HG03060 (cell line): ENCODE data around the gene ACYP2.
"Not testable (repeated sequence)": the region's sequence is repeated elsewhere in the genome, so short reads cannot be mapped to it uniquely, and the experiment has no call there.

Source experiments
- ATAC-seq: cut with Tn5 transposase; IDR thresholded peaks from one replicate; pipeline ENCODE4 v1.9.1; 2021; ENCODE audit warnings: low read depth, moderate number of reproducible peaks; ENCODE audit not compliant: unreplicated experiment

ACYP2 gene

DNA sequence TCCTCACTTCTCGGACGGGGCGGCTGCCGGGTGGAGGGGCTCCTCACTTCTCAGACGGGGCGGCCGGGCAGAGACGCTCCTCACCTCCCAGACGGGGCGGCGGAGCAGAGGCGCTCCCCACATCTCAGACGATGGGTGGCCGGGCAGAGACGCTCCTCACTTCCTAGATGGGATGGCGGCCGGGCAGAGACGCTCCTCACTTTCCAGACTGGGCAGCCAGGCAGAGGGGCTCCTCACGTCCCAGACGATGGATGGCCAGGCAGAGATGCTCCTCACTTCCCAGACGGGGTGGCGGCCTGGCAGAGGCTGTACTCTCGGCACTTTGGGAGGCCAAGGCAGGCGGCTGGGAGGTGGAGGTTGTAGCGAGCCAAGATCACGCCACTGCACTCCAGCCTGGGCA, 19.3 kb upstream of the ACYP2 start:
- ATAC-seq, result not testable (repeated sequence)

DNA sequence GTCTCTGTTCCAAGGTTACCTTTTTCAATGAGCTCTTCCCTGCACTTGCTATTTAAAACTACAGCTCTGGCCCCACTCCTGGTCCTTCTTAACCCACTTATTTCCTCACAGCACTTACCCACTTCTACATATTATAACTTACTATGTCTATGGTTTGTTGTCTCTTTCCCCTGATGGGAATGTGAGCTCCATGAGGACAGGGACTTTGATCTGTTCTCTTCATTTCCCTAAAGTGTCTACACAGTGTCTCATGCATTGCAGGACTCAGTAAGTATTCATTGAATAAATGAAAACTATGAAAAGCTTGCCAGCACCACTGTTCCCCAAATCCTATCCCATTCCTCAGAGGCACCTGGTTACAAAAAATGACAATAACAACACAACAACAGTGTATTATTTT, 18.3 kb upstream of the ACYP2 start:
- no peak for ATAC-seq

DNA sequence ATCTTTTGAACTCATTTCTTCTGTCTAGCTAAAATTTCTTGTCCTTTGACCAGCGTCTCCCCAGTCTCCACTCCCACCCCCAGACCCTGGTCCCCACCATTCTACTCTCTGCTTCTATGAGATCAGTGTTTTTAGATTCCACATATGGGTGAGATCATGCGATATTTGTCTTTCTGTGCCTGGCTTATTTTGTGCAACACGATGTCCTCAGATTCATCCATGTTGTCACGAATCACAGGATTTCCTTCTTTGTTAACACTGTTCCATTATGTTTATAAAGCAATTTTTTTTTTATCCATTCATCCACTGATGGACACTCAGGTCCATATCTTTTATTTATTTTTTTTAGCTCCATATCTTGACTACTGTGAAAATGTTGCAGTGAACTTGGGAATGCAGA, 16.0 kb upstream of the ACYP2 start:
- no peak for ATAC-seq

DNA sequence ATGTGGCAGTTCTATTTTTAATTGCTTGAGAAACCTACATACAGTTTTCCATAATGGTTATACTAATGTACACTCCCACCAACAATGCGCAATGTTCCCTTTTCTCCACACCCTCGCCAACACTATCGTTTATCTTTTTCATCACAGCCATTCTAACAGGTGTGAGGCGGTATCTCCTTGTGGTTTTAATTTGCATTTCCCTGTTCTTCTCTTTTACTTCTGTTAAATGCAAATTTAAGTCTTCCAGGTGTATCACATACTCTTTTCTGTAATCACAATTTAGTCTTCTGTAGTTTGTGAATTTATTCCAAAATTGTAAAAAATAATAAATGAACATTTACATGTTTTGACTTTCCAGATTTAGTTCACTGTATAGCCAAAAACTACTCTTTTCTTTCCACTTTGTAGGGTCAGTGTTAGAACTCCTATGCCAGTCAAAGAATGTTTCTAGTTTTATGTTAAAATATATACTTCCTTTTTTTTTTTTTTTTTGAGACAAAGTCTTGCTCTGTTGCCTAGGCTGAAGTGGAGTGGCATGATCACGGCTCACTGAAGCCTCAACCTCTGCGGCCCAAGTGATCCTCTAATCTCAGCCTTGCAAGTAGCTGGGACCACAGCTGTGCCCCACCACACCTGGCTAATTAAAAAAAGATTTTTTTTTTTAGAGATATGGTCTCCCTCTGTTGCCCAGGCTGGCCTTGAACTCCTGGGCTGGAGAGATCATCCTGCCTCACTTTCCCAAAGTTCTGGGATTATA, 15.4 kb upstream of the ACYP2 start:
- ATAC-seq, result peak; percentile 51

DNA sequence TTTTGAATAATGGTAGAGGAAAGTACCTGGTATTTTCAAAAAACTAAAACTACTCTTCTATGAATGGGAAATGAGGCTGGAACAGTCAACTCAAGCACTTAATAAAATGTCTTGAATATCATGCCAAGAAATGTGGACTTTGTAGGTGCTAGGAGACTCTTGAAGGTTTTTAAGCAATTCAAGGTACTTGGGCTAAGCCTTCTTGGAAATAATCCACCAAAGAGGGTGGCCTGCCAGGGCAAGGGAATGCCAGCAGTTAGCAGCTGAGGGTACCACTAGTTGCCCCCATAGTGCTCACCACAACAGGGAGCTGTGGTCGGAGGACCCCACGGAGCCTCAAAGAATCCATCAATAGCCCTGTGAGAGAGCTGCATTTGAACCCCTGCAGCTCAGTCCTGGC, 14.6 kb upstream of the ACYP2 start:
- ATAC-seq, result no peak

DNA sequence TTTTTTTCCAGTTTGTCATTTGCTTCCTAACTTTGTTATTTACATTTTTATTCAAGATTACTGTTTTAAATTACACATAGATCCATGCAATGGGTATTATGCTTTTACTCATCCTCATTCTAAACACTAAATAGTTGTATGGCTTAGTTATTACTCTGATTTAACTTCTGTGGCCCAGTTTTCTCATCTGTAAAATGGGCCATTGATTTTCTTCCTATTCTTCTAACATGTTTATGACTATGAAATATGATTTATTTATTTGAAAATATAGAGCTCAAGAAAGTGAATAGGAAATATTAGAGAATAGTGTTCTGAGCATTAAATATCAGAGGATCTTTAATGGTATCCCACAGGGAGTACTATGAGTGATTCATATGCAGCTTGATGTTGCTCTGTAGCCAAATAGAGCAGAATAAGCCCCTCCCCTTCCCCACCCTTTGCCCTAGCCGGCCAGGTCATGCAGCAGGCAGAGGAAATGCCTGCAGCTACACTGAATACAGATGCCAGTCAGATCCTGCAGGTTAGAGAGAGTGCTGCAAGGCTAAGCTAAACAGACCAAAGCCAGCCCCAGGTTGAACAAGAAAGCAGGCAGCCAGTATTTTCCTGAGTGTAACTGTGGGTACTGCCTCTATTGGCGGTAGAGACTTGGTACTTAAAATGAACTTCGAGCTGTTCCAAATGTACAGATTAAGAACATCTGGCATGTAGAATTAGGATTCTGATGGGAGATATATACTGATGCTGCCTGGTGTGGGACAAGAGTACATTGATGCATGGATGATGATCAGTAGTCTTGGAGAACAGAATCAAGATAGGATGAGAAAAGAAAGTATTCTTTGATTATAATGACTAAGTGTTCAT, 11.7 kb upstream of the ACYP2 start:
- peak; percentile 63 for ATAC-seq

DNA sequence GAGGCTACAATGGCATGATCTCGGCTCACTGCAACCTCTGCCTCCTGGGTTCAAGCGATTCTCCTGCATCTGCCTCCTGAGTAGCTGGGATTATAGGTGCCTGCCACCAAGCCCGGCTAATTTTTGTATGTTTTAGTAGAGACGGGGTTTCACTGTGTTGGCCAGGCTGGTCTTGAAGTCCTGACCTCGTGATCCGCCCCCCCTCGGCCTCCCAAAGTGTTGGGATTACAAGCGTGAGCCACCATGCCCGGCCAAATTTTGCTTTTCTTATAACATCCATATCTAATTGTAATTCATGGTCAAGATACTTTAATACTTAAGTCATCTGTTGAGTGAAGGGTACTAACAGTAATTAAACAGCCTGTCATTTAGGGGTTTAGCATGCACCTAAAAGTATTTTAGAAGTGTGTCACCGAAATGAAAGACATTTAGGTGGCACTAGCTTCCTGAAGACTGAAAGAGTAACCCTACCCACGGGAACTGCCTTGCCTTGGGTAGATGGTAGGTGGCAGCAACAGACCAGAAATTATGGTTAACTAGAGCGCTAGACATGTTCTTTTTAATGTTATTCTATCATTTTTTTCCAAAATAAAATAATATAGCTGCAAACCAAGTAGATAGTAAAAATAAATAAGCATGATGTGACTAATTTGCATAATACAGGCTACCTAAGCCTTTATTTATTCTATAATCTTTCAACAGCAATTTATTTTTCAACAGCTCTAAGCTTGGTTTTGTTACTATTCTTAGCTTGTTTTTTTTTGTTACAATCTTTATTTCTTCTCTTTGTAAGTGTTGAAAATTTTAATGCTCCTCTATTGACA, 8.6 kb upstream of the ACYP2 start:
- ATAC-seq, result no peak

DNA sequence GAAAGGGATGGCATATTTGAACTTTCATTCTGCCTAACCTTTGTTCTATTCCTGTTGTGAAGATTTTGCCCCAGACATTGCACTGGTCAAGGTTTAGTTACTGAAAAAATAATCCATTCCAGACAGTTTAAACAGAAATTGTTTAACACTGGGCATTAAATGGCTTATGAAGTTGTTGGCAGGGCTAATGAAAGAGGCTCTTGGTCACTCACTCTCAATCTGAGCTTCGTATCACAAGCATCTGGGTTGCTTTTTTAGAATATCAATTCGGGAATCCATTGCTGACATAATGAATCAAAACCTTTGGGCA, 8.0 kb upstream of the ACYP2 start:
- no peak for ATAC-seq

DNA sequence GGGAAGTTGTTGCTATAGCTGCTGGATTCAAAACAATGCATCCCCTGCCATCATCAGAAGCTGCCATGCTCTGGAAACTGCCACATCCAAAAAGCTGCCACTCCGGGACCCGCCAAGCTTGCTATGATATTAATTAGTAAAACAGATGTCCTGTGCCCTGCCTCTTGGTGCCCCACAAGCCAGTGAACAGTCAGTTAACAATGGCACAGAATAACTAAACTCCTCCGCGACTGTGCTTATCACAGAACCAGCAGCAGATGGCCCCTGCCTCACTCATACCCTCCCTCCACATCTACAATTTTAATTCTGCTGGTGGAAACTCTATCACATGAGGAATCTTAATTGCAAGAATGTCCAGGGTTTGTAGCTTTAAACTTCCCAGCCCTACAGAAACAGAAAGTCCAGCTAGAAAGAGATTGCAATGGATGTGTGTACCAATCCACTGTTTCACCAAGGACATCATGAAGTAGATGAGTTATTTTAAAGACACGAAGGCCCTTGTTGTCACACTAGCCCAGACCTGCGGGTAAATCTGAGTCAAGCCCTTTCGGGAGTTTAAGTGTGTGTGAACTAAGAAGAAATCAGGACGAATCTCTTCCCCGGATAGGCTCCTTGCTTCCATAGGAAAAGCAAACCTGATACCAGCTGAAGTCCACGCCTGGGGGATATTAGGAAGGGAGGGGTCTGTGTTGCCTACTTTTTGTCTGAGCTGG, 7.4 kb upstream of the ACYP2 start:
- no peak for ATAC-seq

DNA sequence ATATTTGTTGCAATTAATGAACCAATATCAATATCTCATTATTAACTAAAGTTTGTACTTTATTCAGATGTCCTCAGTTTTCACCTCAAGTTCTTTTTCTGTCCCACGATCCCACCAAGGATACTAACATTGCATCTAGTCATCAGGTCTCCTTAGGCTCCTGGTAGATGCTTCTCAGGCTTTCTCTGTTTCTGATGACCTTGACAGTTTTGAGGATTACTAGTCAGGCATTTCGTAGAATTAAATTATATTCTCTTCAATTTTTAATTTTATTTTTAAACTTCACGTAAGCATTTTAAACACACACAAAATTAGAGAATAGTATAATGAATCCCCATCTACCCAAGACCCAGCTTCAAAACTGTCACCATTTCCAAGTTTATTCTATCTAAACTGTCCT, 5.6 kb upstream of the ACYP2 start:
- no peak for ATAC-seq

DNA sequence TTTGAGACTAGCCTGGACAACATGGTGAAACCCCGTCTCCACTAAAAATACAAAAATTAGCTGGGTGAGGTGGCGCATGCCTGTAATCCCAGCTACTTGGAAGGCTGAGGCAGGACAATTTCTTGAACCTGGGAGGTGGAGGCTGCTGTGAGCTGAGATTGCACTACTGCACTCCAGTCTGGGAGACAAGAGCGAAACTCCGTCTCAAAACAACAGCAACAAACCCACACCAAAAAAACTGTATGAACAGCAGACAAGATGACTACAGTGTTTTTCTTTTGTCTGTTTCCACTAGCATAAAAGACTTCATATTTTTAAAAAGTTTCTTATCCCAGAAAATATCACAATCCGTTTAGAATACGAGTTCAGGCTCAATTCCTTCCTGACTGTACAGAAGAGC, 936 bp upstream of the ACYP2 start:
- not testable (repeated sequence) for ATAC-seq

DNA sequence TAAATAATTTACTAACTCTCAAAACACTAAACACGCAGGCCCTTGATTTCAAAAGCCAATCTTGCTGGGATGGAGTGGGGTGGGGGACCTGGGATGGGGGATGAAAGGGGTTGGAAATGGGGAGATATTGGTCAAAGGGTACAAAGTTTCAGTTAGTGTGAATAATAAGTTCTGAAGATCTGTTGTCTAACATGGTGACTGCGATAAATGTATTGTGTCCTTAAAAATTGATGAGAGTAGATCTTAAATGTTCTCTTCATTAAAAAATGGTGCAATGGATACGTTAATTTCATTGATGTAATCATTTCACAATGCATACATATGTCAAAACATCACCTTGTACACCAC, 505 bp upstream of the ACYP2 start:
- ATAC-seq, result no peak

DNA sequence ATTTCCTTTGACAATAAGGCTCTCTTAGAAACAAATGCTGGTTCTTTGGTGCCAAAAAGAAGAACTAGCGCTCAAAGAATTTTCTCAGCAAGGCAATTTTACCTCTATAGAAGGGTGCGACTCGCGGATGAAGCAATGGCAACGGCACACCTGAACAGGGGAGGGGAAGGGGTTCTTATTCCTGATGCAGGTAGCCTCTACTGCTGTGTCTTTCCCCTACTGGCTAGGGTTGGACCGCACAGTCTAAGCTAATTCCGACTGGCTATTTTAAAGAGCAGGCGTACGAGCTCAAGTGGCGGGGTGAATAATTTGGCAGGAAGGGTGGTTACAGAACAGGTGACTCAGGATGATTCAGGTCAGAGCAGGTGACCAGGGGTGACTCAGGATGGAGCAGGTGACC, 1.2 kb downstream of the ACYP2 start:
- not testable (repeated sequence) for ATAC-seq

DNA sequence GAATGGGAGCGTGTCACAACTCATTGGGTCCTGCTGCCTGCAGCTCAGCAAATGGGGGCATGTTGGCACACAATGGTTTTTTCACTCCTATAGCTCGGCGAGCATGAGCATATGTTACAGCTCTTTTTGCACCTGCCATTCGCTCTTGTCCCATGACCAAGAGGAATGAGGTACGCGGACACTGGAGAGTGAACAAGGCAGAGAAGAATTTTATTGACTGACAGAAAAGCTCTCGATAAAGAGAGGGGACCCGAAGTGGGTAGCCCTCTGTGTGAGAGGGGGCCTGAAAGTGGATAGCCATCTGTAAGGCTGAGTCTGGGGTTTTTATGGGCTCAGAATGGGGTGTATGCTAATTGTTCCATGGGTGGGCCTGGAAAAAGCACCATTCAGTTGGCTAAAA, 5.5 kb downstream of the ACYP2 start:
- ATAC-seq, result no peak

DNA sequence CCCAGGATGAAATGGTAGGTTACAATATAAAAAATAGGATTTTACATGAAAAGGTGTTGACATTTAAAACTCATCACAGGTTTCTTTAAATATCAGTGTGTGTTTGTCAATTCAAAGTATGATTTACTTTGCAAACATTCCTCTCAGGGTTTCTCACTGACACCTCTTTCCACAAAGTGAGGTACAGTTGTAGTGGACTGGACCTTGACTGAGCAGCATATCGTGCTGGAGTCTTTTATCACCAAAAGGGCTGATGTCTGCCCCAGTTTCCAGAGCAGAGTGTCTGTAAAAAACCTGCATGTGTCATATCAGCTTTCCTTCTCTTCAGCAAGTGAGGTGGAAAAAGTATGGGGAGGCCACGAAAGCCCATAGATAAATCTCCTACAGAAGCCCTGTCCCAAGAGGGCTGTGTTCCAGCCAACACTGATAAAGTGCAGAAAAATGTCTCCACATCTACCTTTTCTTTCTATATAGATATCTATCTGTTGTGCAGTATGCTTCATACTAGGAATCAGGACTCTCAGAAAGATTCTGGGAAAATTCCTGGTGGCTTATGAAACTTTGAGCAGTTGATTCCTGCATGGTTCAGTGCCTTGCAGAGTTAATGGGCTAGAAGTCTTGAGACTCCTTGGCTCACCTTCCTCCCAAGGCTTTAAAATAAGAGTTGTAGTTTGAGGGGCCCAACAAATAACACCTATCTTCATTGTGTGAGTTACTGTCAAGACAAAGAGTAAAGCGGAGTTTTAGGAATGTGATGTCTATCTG, 6.9 kb downstream of the ACYP2 start:
- ATAC-seq, result no peak

DNA sequence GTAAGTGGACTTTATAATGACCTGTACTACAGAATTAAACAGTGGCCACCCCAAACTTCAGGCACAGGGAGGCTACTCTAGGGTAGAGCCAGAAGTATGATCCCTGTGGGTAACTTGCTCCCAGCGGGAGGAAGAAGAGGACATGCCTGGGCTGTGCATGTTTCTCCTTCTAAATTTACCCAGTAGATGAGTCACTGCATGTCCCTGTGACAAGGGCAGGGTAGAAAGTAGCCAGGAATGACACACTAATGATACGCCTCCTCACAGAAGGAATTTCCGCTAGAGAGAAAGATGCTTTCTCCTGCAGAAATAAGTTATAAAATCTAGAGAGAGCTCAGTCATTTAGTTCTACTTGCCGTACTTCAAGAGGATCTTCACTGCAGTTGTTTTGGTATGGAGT, 7.5 kb downstream of the ACYP2 start:
- no peak for ATAC-seq

DNA sequence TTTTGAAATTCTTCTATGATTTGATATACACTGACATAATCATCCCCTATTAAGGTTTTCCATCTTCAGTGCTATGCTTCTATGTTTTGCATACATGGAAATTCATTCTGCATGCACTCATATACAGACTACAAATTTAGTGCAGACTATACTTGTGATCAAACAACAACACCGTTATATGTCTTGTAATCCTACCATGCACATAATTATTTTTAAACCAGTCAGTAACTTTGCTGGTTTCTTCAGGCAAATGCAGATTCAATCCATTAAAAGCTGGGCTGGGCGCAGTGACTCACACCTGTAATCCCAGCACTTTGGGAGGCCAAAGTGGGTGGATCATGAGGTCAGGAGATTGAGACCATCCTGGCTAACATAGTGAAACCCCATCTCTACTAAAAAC, 11.8 kb downstream of the ACYP2 start:
- ATAC-seq, result not testable (repeated sequence)

DNA sequence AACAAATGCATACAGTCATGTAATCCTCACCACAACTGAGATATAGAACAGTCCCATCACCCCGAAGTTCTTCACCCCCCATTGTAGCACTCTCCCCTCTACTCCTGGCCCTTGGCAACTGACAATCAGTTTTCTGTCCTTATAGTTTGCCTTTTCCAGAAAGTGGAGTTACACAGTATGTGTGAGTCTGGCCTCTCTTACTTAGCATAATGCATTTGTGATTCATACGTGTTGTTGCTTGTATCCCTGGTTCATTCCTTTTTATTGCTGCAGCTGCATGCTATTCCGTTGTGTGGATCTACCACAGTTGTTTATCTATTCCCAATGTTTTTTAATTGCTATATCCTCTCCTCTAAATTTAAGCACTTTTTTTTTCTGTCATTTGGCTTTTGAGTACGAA, 17.6 kb downstream of the ACYP2 start:
- no peak for ATAC-seq

DNA sequence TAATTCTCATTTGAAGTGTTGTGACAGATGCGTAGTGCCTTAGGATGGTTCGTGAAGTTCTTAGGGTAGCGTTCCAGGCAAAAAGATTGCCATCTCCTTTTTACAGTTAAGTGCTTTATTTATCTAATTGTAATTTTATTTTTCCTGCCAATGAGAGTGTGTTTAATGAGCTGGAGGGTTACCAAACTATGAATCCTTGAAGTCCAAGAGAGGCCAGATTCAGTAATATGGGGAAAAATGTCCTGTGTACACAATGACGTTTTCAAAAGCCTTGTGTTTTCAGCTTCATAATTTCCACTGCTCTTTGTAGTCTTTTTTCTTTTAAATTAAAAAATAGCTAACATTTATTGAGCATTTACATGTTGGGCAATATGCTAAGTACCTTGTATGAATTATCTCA, 23.8 kb downstream of the ACYP2 start:
- no peak for ATAC-seq

DNA sequence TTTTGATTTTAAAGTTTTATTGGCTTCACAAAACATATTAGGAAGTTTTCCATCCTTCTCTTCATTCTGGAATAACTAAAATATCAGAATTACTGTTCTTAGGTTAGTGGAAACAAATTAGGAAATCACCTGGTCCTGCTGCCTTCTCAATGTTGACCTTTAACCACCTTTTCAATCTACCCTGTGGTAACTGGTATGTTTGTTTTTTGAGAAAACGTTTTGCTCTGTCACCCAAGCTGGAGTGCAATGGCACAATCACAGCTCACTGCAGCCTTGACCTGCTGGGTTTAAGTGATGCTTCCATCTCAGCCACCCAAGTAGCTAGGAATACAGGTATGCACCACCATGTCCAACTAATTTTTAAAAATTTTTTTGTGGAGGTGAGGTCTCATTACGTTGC, 28.4 kb downstream of the ACYP2 start:
- no peak for ATAC-seq
